ENCODE results near the gene TEX35.

TEX35 gene

GRCh38 chr1:178565586-178565985, 52.7 kb downstream of the TEX35 start:
- no peak for DNase-seq
- Histone ChIP-seq H3K9me3 (replicated peaks; ENCODE audit: insufficient read depth, low read length) (no peaks in the 10 kb centered on the region), H3K27ac (ENCODE audit: low read length) (no peak overlapping the region), H3K79me2 (ENCODE audit: low read length) (no peaks in the 10 kb centered on the region), H3K36me3 (replicated peaks; ENCODE audit: insufficient read depth, low read length) (no peaks in the 10 kb centered on the region), H3K4me3 (ENCODE audit: low read length) (no peak overlapping the region), H3K9ac (ENCODE audit: low read length) (no peak overlapping the region), H2AFZ (ENCODE audit: low read length) (no peak overlapping the region), H3K27me3 (replicated peaks; ENCODE audit: insufficient read depth, low read length) (no peaks in the 10 kb centered on the region), H3K4me2 (ENCODE audit: low read depth, low read length) (no peak overlapping the region), H4K20me1 (ENCODE audit: insufficient read depth, low read length) (no peaks in the 10 kb centered on the region), H3K4me1 (ENCODE audit: low read length) (no peaks in the 10 kb centered on the region), H3K9me2 (replicated peaks; ENCODE audit: insufficient read depth, low read length) (no peaks in the 10 kb centered on the region), H3F3A (ENCODE audit: insufficient read depth, low read length) (no peaks in the 10 kb centered on the region)
- TF ChIP-seq EZH2 (optimal IDR thresholded peaks at IDR 0.05; ENCODE audit: low read depth, low read length) (no peak), EZH2phosphoT487 (IDR thresholded peaks at IDR 0.05; ENCODE audit: low read length) (no peak), CTCF (IDR thresholded peaks at IDR 0.05; ENCODE audit: low read length) (no peak)

- Histone ChIP-seq H4K20me1 (ENCODE audit: insufficient read depth, low read length) (no peaks in the 10 kb centered on the region), H3K9me2 (replicated peaks; ENCODE audit: insufficient read depth, low read length) (no peaks in the 10 kb centered on the region), H3K9ac (ENCODE audit: low read length) (no peak overlapping the region), H3F3A (ENCODE audit: insufficient read depth, low read length) (no peaks in the 10 kb centered on the region), H3K4me3 (ENCODE audit: low read length) (no peak overlapping the region), H2AFZ (ENCODE audit: low read length) (no peak overlapping the region), H3K79me2 (ENCODE audit: low read length) (no peaks in the 10 kb centered on the region), H3K9me3 (replicated peaks; ENCODE audit: insufficient read depth, low read length) (no peaks in the 10 kb centered on the region), H3K4me1 (ENCODE audit: low read length) (no peaks in the 10 kb centered on the region), H3K4me2 (ENCODE audit: low read depth, low read length) (no peak overlapping the region), H3K27me3 (replicated peaks; ENCODE audit: insufficient read depth, low read length) (no peaks in the 10 kb centered on the region), H3K27ac (ENCODE audit: low read length) (no peak overlapping the region), H3K36me3 (replicated peaks; ENCODE audit: insufficient read depth, low read length) (no peaks in the 10 kb centered on the region)
- no peak for DNase-seq
- no peak for TF ChIP-seq CTCF (IDR thresholded peaks at IDR 0.05; ENCODE audit: low read length)
- TF ChIP-seq EZH2 (optimal IDR thresholded peaks at IDR 0.05; ENCODE audit: low read depth, low read length): no peak
- no peak for TF ChIP-seq EZH2phosphoT487 (IDR thresholded peaks at IDR 0.05; ENCODE audit: low read length)
Observed at GRCh38 chr1:178566187-178566586, 53.3 kb downstream of the TEX35 start.

- Histone ChIP-seq H3K4me2 (ENCODE audit: low read depth, low read length) (no peak overlapping the region), H3K9ac (ENCODE audit: low read length) (no peak overlapping the region), H3K27ac (ENCODE audit: low read length) (no peak overlapping the region), H2AFZ (ENCODE audit: low read length) (no peak overlapping the region), H3F3A (ENCODE audit: insufficient read depth, low read length) (no peaks in the 10 kb centered on the region), H3K9me2 (replicated peaks; ENCODE audit: insufficient read depth, low read length) (no peaks in the 10 kb centered on the region), H3K4me3 (ENCODE audit: low read length) (no peak overlapping the region), H3K27me3 (replicated peaks; ENCODE audit: insufficient read depth, low read length) (no peaks in the 10 kb centered on the region), H3K4me1 (ENCODE audit: low read length) (peaks cover 14% of the 10 kb centered on the region), H3K36me3 (replicated peaks; ENCODE audit: insufficient read depth, low read length) (no peaks in the 10 kb centered on the region), H3K9me3 (replicated peaks; ENCODE audit: insufficient read depth, low read length) (no peaks in the 10 kb centered on the region), H3K79me2 (ENCODE audit: low read length) (0 out of 2 replicates have a peak, but pooled peaks cover 7% of the 10 kb centered on the region), H4K20me1 (ENCODE audit: insufficient read depth, low read length) (no peaks in the 10 kb centered on the region)
- no peak for DNase-seq
- no peak for TF ChIP-seq CTCF (IDR thresholded peaks at IDR 0.05; ENCODE audit: low read length)
- no peak for TF ChIP-seq EZH2phosphoT487 (IDR thresholded peaks at IDR 0.05; ENCODE audit: low read length)
- no peak for TF ChIP-seq EZH2 (optimal IDR thresholded peaks at IDR 0.05; ENCODE audit: low read depth, low read length)
Observed at GRCh38 chr1:178571807-178572206, 58.9 kb downstream of the TEX35 start.
